Stromal cell of bone marrow (primary cell): ENCODE measurements around the gene C16orf86.

ENCODE experiments used
- DNase-seq: peaks from one replicate; pipeline ENCODE4 v3.0.0-alpha.2; 2012; ENCODE audit warnings: low read depth

Gene C16orf86

GRCh38 chr16:67694611-67695010, 28.0 kb downstream of the C16orf86 start:
- no peak for DNase-seq

DNA sequence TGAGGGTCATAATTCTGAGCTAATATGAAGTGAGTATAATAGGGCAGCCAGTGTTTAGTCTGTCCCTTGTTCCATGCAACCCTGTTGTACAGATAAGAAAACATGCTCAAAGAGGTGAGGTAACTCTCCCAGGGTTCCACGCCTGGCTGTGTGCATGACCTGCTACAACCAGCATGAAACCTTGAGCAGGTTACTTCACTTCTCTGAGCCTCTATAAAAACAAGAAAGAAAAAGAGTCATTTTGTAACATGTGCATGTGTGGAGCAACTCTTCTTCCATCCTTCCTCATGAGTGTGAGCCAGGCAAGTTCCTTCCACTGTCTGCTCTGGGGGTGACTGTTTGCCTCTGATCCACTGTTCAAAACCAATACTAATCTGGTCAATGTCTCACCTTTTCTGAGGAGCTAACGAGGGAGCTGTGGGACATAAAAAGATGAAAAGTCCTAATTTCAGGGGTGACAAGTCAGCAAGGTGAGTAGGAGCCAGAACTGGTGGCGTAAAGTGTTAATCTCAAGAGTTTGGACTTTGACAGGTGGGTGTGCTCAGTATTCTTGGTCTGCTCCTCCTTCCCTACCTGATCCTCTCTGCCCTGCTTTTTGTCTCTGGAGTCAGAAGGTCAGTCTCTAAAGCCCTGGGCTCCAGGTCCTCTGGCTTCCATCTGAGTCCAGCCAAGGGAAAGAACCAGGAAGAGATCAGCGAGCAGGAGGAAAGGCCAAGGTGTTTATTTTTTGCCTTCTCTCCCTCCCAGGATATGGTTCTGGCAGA, 31.0 kb downstream of the C16orf86 start:
- DNase-seq: no peak

DNA sequence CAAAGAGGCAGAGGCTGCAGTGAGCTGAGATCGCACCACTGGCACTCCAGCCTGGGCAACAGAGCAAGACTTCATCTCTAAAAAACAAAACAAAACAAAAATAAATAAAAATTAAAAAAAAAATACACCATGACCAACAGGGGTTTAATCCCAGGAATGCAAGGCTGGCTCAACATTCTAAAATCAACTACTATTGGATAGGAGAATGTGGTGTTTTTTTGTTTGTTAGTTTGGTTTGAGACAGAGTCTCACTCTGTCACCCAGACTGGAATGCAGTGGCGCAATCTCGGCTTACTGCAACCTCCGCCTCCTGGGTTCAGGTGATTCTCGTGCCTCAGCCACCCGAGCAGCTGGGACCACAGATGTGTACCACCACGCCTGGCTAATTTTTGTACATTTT, 32.7 kb downstream of the C16orf86 start:
- DNase-seq: no peak

DNA sequence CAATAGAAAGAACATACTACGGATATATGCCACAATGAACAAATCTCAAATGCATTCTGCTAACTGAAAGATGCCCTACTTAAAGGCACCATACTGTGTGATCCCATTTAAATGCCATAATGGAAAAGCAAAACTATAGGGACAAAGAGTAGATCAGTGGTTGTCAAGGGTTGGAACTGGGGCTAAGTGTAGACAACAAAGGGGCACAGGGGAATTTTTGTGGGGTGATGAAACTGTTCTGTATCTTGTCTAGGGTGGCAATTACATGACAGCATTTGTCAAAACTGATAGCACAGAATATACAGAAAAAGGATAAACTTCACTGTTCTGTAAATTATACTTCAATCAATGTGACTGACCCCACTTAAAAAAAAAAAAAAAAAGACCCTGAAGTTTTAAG, 34.8 kb downstream of the C16orf86 start:
- no peak for DNase-seq

DNA sequence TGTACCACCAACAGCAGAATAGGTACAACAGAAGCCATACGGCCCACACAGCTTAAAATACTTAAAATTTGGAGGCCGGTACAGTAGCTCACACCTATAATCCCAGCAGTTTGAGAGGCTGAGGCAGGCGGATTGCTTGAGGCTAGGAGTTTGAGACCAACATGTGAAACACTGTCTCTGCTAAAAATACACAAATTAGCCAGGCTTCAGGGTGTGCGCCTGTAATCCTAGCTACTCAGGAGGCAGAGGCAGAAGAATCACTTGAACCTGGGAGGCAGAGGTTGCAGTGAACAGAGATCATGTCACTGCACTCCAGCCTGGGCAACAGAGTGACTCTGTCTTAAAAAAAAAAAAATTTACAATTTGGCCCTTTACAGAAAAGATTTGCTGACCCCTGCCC, 35.5 kb downstream of the C16orf86 start:
- DNase-seq: no peak

- DNase-seq: no peak
Observed at GRCh38 chr16:67703626-67704025, 37.0 kb downstream of the C16orf86 start.

DNA sequence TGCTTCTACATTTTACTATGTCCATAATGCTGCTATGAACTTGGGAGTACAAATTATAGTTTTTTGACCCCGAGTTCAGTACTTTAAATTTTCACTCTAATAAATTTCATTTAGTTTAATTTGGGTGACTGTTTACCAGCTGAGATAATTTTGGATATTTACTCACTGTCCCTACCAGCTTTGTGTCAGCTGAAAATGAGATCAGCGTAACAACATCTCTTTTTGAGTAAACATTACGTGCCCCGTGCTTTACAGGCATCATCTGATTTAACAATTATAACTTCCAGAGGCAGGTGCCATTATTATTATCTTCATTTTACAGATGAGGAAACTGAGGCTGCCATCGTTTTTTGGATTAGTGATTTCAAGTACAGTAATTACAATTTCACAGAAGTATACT, 37.5 kb downstream of the C16orf86 start:
- no peak for DNase-seq

DNA sequence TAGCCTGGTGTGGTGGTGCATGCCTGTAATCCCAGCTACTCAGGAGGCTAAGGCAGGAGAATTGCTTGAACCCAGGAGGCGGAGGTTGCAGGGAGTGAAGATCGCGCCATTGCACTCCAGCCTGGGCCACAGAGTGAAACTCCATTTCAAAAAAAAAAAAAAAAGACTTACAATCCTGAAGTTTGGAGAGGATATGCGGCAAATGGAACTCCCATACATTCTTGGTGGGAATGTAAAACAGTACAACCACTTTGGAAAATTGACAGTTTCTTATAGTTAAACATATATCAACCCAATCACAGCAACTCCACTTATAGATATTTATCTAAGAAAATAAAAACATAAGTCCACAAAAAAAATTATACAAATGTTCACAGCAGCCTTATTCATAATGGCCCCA, 40.6 kb downstream of the C16orf86 start:
- no peak for DNase-seq

DNA sequence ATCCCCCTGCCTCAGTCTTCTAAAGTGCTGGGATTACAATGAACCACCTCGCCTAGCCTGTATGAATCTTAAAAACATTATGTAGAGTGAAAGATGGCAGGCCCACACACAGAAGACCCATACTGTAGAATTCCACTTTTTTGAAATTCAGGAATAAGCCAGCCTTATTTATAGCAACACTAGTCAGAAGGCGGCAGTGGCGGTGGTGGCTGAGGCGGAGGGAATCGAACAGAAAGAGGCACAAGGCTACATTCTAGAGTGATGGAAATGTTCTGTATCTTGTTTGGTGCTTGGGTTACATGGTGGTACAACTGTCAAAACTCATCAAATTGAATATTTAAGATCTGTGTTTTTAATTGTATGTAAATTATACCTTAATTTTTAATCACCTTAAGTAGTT, 41.2 kb downstream of the C16orf86 start:
- no peak for DNase-seq

GRCh38 chr16:67708368-67708771, 41.8 kb downstream of the C16orf86 start:
- DNase-seq: peak; percentile 40

GRCh38 chr16:67709050-67709449, 42.4 kb downstream of the C16orf86 start:
- DNase-seq: no peak

DNA sequence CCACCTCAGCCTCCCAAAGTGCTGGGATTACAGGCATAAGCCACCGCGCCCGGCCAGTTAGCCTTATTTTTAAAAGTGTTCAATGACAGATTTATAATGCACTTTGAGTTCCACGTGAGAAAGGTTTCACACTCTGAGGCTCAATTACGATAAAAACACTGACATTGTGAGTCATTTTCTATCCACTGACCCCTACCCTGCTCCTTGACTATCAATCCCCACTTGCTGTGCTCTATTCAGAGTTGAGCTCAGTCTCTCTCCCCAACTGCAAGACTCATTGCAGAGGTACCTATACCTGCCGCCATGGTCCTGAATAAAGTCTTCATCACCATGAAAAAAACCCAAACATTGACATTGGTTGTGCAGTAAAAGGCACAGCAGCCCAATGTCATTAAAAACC, 44.0 kb downstream of the C16orf86 start:
- no peak for DNase-seq

GRCh38 chr16:67713647-67714273, 47.1 kb downstream of the C16orf86 start:
- no peak for DNase-seq

GRCh38 chr16:67714522-67714921, 47.9 kb downstream of the C16orf86 start:
- no peak for DNase-seq

- no peak for DNase-seq
Observed at GRCh38 chr16:67716097-67716496, 49.5 kb downstream of the C16orf86 start.
